Stimulated activated effector memory CD8-positive, alpha-beta T cell treated with anti-CD3 and anti-CD28 coated beads, Interleukin-12 subunit alpha, Interleukin-12 subunit beta, amount 100 ng/mL, for 72 hours (primary cell): ENCODE measurements around the gene OR4D9.
"Not testable (repeated sequence)": the region's sequence is repeated elsewhere in the genome, so short reads cannot be mapped to it uniquely, and the experiment has no call there.

Experiments used
- ATAC-seq: fragments of 150-1000 bp; cut with Tn5 transposase; 2 replicates; pipeline ENCODE4 v1.10.0; 2021
- DNase-seq, 2 donors: peaks; one replicate each; pipeline ENCODE4 v3.0.0; 2021 to 2022; ENCODE audit warnings: low spot score in 2 of 2
- H3K27ac Mint-ChIP-seq: one replicate; pipeline ENCODE4 v1.8.0; 2022; ENCODE audit warnings: mild to moderate bottlenecking, mixed read lengths
- H3K36me3 Mint-ChIP-seq: one replicate; pipeline ENCODE4 v1.8.0; 2022; ENCODE audit warnings: mild to moderate bottlenecking, mixed read lengths
- H3K4me1 Mint-ChIP-seq: one replicate; pipeline ENCODE4 v1.8.0; 2022; ENCODE audit warnings: mixed read lengths
- H3K4me3 Mint-ChIP-seq: one replicate; pipeline ENCODE4 v1.8.0; 2022; ENCODE audit warnings: mild to moderate bottlenecking, mixed read lengths
- H3K9me3 Mint-ChIP-seq: one replicate; pipeline ENCODE4 v1.8.0; 2022; ENCODE audit warnings: mixed read lengths

The OR4D9 gene

GRCh38 chr11:59510941-59511589, at the start of gene OR4D9:
Gene OR4D9 (plus strand): TSS chr11:59511539. CDS start chr11:59514913, 3,374 bp downstream.
- H3K4me3 Mint-ChIP-seq: no peak within 1 kb of the TSS
- no peak for DNase-seq
- no peaks in the 10 kb centered on the region for H3K36me3 Mint-ChIP-seq
- no peaks in the 10 kb centered on the region for H3K9me3 Mint-ChIP-seq
- H3K4me1 Mint-ChIP-seq: peaks cover 8% of the 10 kb centered on the region
- no peak within 1 kb of the TSS for H3K27ac Mint-ChIP-seq
- no peak for ATAC-seq

DNA sequence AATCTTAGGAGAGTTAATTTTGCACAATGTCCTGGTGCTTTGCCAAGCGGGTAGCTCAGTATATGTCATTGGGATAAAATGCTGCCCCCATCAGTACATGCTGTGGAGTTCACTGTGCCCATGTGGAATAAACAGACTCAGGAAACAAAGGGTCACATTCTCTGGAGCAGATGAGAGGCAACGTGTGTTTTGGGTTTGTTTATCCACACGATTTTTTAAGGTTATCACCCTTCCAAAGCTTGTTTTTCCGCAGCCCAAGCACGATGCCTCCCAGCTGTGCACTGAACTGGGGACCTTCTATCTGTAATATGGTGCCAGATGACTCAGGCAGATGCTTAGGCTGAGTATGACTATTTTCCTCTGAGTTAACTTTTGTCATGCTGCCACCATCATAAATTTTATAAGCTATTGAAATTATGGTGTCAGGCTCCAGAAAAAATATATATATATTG, 48.1 kb upstream of the OR4D9 start:
- no peaks in the 10 kb centered on the region for H3K9me3 Mint-ChIP-seq
- no peaks in the 10 kb centered on the region for H3K4me1 Mint-ChIP-seq
- no peak overlapping the region for H3K27ac Mint-ChIP-seq
- H3K36me3 Mint-ChIP-seq: no peaks in the 10 kb centered on the region
- no peak overlapping the region for H3K4me3 Mint-ChIP-seq
- DNase-seq (no peak), ATAC-seq (no peak)

DNA sequence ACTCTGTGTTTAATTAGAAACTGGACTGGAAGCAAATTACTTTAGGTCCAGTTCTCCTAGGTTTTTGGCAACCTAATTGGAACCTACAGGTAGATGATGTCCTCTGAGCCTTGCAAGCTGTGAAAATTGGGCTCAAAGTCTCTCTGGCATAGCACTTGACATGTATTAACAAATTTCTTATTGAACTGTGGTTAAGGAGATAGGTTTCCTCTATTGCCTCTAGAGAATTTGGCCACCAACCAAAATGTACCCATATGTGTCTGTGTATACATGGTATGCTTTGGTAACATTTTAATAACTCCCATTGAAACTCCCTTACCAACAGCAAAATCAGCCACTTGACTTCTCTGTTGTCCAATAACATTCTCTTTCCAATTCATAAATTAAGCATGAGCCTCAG, 38.3 kb upstream of the OR4D9 start, which contains the start of gene OR4D10:
Gene OR4D10, plus strand, starts transcription at position 301 of the 400 bp plus-strand sequence. CDS start 4,115 bp downstream, outside the sequence.
- no peak for ATAC-seq
- no peaks in the 10 kb centered on the region for H3K36me3 Mint-ChIP-seq
- H3K4me3 Mint-ChIP-seq: no peak within 1 kb of the TSS
- DNase-seq: no peak
- no peaks in the 10 kb centered on the region for H3K4me1 Mint-ChIP-seq
- H3K27ac Mint-ChIP-seq: no peak within 1 kb of the TSS
- no peaks in the 10 kb centered on the region for H3K9me3 Mint-ChIP-seq

DNA sequence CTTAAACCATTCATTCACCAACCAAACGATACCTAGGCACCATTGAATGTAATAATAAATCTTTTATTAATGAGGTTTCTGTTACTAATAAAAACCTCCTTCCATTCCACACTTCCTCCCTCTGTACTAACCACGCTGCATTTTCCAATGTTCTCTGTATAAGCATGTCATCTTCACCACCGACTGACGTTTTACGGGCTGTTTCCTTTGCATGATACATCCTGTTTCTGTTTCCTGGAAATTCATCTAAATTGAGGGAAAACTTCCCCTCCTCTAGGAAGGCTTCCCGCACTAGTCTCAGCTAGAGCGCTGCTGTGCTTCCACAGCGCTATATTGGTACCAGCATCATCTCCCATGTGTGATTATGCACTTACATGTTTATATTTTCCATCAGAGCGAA, 36.2 kb upstream of the OR4D9 start:
- no peaks in the 10 kb centered on the region for H3K9me3 Mint-ChIP-seq
- no peaks in the 10 kb centered on the region for H3K4me1 Mint-ChIP-seq
- H3K27ac Mint-ChIP-seq: no peak overlapping the region
- DNase-seq (no peak), ATAC-seq (no peak)
- no peaks in the 10 kb centered on the region for H3K36me3 Mint-ChIP-seq
- H3K4me3 Mint-ChIP-seq: no peak overlapping the region

DNA sequence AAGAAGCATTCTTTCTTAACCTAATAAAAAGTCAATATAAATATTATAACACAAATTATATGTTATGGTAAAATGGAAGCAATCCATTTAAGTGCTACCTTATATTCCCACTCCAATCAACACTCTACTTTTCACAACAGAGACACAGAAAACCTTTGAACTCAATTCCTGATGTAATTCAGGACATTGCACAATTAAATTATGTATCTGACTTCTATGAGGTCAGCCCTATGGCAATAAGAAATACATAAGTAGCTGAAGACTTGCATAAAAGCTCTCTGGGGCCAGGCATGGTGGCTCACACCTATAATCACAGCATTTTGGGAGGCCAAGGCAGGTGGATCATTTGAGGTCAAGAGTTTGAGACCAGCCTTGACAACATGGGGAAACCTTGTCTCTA, 31.4 kb upstream of the OR4D9 start:
- Mint-ChIP-seq H3K4me3 (no peak overlapping the region), H3K4me1 (no peaks in the 10 kb centered on the region), H3K27ac (no peak overlapping the region), H3K9me3 (no peaks in the 10 kb centered on the region), H3K36me3 (no peaks in the 10 kb centered on the region)
- no peak for ATAC-seq
- DNase-seq: no peak

DNA sequence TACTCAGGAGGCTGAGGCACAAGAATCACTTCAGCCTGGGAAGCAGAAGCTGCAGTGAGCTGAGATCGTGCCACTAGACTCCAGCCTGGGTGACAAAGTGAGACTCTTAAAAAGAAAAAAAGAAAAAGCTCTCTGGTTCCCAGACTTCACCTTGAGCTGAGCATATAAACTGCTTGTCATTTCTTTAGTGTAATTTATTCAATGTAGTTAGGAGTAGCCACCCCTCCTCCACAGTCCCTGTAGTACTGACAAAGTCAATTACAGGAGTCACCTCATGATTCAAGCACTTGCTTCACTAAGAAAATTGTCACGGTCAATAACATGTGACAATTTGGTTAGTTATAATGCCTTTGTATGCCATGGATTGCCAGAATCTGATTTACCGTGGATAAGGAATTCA, 31.0 kb upstream of the OR4D9 start:
- ATAC-seq (no peak), DNase-seq (no peak)
- Mint-ChIP-seq H3K9me3 (no peaks in the 10 kb centered on the region), H3K27ac (no peak overlapping the region), H3K36me3 (no peaks in the 10 kb centered on the region), H3K4me3 (no peak overlapping the region), H3K4me1 (no peaks in the 10 kb centered on the region)

DNA sequence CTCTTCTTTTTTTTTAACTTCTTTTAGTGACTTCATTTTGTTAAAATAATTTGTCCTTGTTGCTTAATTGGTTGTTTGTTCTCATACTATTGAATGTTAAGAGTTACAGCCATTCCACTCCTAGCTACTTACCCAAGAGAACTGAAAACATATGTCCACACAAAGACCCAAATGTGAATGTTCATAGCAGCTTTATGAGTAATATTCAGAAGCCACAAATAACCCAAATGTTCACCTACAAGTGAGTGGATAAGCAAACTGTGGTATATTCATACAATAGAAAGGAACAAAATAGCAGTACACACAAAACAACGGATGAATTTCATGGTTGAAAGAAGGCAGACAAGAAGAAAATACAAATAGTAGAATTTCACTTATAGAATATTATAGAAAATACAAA, 9.4 kb upstream of the OR4D9 start:
- peak; percentile 46 for ATAC-seq
- no peaks in the 10 kb centered on the region for H3K9me3 Mint-ChIP-seq
- no peak overlapping the region for H3K27ac Mint-ChIP-seq
- no peaks in the 10 kb centered on the region for H3K36me3 Mint-ChIP-seq
- no peak for DNase-seq
- H3K4me1 Mint-ChIP-seq: no peaks in the 10 kb centered on the region
- H3K4me3 Mint-ChIP-seq: no peak overlapping the region

DNA sequence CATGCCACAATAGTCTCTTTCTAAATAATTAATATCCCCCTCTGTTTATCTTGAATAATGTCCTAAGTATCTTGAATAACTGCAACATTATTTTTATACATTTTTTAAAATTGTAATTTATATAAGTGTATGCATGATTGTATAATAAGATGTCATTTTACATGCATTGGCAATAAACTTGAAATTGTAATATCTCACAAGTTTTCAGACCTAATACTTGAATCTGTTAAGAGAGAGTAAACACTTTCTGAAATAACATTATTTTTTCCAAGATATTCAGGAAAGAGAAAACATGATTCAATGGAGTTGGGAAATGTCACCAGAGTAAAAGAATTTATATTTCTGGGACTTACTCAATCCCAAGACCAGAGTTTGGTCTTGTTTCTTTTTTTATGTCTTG, 8.1 kb upstream of the OR4D9 start, which contains the start of gene OR4D11:
Gene OR4D11, plus strand, starts transcription at position 301 of the 400 bp plus-strand sequence. Its CDS starts 0 bp downstream, at position 301.
- Mint-ChIP-seq H3K4me3 (no peak within 1 kb of the TSS), H3K27ac (no peak within 1 kb of the TSS), H3K9me3 (no peaks in the 10 kb centered on the region), H3K36me3 (no peaks in the 10 kb centered on the region), H3K4me1 (no peaks in the 10 kb centered on the region)
- no peak for ATAC-seq
- DNase-seq: no peak

GRCh38 chr11:59511675-59512074, 336 bp downstream of the OR4D9 start:
- no peak for ATAC-seq

GRCh38 chr11:59520139-59520538, 8.8 kb downstream of the OR4D9 start:
- ATAC-seq, H3K4me3 Mint-ChIP-seq, H3K27ac Mint-ChIP-seq, H3K9me3 Mint-ChIP-seq, H3K36me3 Mint-ChIP-seq, H3K4me1 Mint-ChIP-seq, DNase-seq: not testable (repeated sequence)

More at GRCh38 chr11:59511675-59512074, 336 bp downstream of the OR4D9 start:
- no peaks in the 10 kb centered on the region for H3K36me3 Mint-ChIP-seq
- no peak overlapping the region for H3K27ac Mint-ChIP-seq
- H3K4me3 Mint-ChIP-seq: no peak overlapping the region
- no peak for DNase-seq
- peaks cover 8% of the 10 kb centered on the region for H3K4me1 Mint-ChIP-seq
- H3K9me3 Mint-ChIP-seq: no peaks in the 10 kb centered on the region

- no peak overlapping the region for H3K27ac Mint-ChIP-seq
- H3K4me3 Mint-ChIP-seq: no peak overlapping the region
- H3K4me1 Mint-ChIP-seq: no peaks in the 10 kb centered on the region
- H3K9me3 Mint-ChIP-seq: no peaks in the 10 kb centered on the region
- no peak for DNase-seq
- ATAC-seq: no peak
- no peaks in the 10 kb centered on the region for H3K36me3 Mint-ChIP-seq
Measured at GRCh38 chr11:59520741-59521140, 9.4 kb downstream of the OR4D9 start.

GRCh38 chr11:59523541-59523940, 12.2 kb downstream of the OR4D9 start:
- ATAC-seq (no peak), DNase-seq (no peak)
- H3K27ac Mint-ChIP-seq: no peak overlapping the region
- no peaks in the 10 kb centered on the region for H3K9me3 Mint-ChIP-seq
- H3K4me3 Mint-ChIP-seq: no peak overlapping the region
- H3K4me1 Mint-ChIP-seq: no peaks in the 10 kb centered on the region
- H3K36me3 Mint-ChIP-seq: no peaks in the 10 kb centered on the region

GRCh38 chr11:59528711-59529110, 17.4 kb downstream of the OR4D9 start:
- Mint-ChIP-seq H3K4me3 (no peak overlapping the region), H3K9me3 (no peaks in the 10 kb centered on the region), H3K4me1 (peaks cover 8% of the 10 kb centered on the region), H3K36me3 (no peaks in the 10 kb centered on the region), H3K27ac (no peak overlapping the region)
- ATAC-seq (no peak), DNase-seq (no peak)

- no peak overlapping the region for H3K27ac Mint-ChIP-seq
- no peaks in the 10 kb centered on the region for H3K9me3 Mint-ChIP-seq
- DNase-seq: no peak
- no peak for ATAC-seq
- peaks cover 16% of the 10 kb centered on the region for H3K4me1 Mint-ChIP-seq
- no peaks in the 10 kb centered on the region for H3K36me3 Mint-ChIP-seq
- H3K4me3 Mint-ChIP-seq: no peak overlapping the region
Measured at GRCh38 chr11:59532620-59533019, 21.3 kb downstream of the OR4D9 start.

GRCh38 chr11:59534676-59535075, 23.3 kb downstream of the OR4D9 start:
- Mint-ChIP-seq H3K4me1 (peaks cover 21% of the 10 kb centered on the region), H3K4me3 (no peak overlapping the region), H3K9me3 (no peaks in the 10 kb centered on the region), H3K36me3 (no peaks in the 10 kb centered on the region), H3K27ac (no peak overlapping the region)
- ATAC-seq (no peak), DNase-seq (no peak)

- Mint-ChIP-seq H3K4me3 (no peak overlapping the region), H3K36me3 (no peaks in the 10 kb centered on the region), H3K4me1 (peaks cover 9% of the 10 kb centered on the region), H3K9me3 (no peaks in the 10 kb centered on the region), H3K27ac (no peak overlapping the region)
- no peak for DNase-seq
- no peak for ATAC-seq
Measured at GRCh38 chr11:59542142-59542810, 30.9 kb downstream of the OR4D9 start.
